K562 (cell line): Measurements from ENCODE around the gene ZNF17. TPM values are rescaled to one million over a fixed set of nuclear protein-coding genes. Genes with fewer than 3 reads are reported as not detected.

ENCODE experiments used
- TAF9B ChIP-seq: fragments of 450-650 bp; IDR thresholded peaks from 2 replicates; pipeline ENCODE4 v1.6.1; 2018; ENCODE audit warnings: mild to moderate bottlenecking; ENCODE audit not compliant: partially characterized antibody
- TBP ChIP-seq: optimal IDR thresholded peaks from 2 replicates; pipeline ENCODE3; 2011; ENCODE audit warnings: low read depth, low read length, improper control_type of control experiment
- polyA plus RNA-seq, 8 experiments: library from polyadenylated mRNA; depleted of rRNA in 4 of 8; stranded (reverse) in 5 of 8; unstranded in 3 of 8; fragments of >200 nt; fragmentation: Nextera tagmentation in 2 of 8; fragmentation: Illumina TruSeq in 1 of 8; extraction: Ambion mirVana in 2 of 8; extraction: Trizol in 1 of 8; gene quantifications; 2 replicates each; pipeline versions ENCODE4 v1.2.1 to v1.2.3, GENCODE V29; 2011 to 2014; ENCODE audit warnings: inconsistent platforms in 1 of 8, missing spikeins in 1 of 8
- total RNA-seq, 7 experiments: library from RNA; depleted of rRNA in 6 of 7; stranded (reverse); fragments of >200 nt in 6 of 7; fragmentation: Illumina TruSeq in 2 of 7; extraction: Trizol in 2 of 7; gene quantifications; 2 replicates each; pipeline versions ENCODE4 v1.2.1 to v1.2.3, GENCODE V29; 2011 to 2021; ENCODE audit warnings: low replicate concordance in 1 of 7
- TF ChIP-seq, protein P1 (sequence below): fragments of 450-650 bp; IDR thresholded peaks from 2 replicates; pipeline ENCODE4 v1.6.1; 2016; ENCODE audit warnings: borderline replicate concordance
- TF ChIP-seq, protein P2 (sequence below), 2 experiments: fragments of 450-650 bp; IDR thresholded peaks; 2 replicates each; pipeline ENCODE4 v1.6.1; 2016; ENCODE audit warnings: mild to moderate bottlenecking in 2 of 2, borderline replicate concordance in 1 of 2, low read depth in 1 of 2, moderate library complexity in 1 of 2

The ZNF17 gene
- total and polyA plus RNA-seq, 9 of the 15 experiments (the other 6 are each of a cell fraction or from before 2014, with no cell fraction given) = 5.3 to 8.6 (median 6.5) TPM

DNA sequence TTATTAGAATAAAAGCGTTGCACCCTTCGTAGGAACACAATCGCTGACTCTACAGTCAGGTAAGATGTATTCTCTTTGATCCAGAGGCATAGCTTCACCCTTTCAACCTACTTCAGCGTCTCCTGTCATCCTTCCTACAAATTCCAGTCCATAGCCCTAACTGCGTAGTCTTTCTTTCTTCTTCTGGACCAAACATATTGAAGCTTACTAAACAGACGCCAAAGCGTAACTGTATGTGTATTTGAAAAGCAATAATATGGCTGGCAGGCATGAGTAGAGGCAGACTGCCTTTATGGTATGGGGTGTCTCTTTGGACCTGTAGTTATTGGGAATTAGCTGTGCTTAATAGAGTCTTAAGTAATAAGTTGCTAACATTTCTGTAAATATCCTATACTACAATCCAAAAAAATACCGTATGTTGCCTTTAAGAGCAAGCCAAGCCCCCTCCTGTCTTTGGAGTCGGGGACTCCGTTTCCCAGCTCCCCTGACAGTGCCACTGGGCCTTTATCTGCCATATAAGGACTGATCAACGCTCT is 21.7 kb upstream of the ZNF17 start (continued):
- TF ChIP-seq, protein P1, sequence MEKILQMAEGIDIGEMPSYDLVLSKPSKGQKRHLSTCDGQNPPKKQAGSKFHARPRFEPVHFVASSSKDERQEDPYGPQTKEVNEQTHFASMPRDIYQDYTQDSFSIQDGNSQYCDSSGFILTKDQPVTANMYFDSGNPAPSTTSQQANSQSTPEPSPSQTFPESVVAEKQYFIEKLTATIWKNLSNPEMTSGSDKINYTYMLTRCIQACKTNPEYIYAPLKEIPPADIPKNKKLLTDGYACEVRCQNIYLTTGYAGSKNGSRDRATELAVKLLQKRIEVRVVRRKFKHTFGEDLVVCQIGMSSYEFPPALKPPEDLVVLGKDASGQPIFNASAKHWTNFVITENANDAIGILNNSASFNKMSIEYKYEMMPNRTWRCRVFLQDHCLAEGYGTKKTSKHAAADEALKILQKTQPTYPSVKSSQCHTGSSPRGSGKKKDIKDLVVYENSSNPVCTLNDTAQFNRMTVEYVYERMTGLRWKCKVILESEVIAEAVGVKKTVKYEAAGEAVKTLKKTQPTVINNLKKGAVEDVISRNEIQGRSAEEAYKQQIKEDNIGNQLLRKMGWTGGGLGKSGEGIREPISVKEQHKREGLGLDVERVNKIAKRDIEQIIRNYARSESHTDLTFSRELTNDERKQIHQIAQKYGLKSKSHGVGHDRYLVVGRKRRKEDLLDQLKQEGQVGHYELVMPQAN = no peak
- TF ChIP-seq TBP = peak; percentile 14
- peak; percentile 21 for TF ChIP-seq TAF9B
- TF ChIP-seq, protein P2, sequence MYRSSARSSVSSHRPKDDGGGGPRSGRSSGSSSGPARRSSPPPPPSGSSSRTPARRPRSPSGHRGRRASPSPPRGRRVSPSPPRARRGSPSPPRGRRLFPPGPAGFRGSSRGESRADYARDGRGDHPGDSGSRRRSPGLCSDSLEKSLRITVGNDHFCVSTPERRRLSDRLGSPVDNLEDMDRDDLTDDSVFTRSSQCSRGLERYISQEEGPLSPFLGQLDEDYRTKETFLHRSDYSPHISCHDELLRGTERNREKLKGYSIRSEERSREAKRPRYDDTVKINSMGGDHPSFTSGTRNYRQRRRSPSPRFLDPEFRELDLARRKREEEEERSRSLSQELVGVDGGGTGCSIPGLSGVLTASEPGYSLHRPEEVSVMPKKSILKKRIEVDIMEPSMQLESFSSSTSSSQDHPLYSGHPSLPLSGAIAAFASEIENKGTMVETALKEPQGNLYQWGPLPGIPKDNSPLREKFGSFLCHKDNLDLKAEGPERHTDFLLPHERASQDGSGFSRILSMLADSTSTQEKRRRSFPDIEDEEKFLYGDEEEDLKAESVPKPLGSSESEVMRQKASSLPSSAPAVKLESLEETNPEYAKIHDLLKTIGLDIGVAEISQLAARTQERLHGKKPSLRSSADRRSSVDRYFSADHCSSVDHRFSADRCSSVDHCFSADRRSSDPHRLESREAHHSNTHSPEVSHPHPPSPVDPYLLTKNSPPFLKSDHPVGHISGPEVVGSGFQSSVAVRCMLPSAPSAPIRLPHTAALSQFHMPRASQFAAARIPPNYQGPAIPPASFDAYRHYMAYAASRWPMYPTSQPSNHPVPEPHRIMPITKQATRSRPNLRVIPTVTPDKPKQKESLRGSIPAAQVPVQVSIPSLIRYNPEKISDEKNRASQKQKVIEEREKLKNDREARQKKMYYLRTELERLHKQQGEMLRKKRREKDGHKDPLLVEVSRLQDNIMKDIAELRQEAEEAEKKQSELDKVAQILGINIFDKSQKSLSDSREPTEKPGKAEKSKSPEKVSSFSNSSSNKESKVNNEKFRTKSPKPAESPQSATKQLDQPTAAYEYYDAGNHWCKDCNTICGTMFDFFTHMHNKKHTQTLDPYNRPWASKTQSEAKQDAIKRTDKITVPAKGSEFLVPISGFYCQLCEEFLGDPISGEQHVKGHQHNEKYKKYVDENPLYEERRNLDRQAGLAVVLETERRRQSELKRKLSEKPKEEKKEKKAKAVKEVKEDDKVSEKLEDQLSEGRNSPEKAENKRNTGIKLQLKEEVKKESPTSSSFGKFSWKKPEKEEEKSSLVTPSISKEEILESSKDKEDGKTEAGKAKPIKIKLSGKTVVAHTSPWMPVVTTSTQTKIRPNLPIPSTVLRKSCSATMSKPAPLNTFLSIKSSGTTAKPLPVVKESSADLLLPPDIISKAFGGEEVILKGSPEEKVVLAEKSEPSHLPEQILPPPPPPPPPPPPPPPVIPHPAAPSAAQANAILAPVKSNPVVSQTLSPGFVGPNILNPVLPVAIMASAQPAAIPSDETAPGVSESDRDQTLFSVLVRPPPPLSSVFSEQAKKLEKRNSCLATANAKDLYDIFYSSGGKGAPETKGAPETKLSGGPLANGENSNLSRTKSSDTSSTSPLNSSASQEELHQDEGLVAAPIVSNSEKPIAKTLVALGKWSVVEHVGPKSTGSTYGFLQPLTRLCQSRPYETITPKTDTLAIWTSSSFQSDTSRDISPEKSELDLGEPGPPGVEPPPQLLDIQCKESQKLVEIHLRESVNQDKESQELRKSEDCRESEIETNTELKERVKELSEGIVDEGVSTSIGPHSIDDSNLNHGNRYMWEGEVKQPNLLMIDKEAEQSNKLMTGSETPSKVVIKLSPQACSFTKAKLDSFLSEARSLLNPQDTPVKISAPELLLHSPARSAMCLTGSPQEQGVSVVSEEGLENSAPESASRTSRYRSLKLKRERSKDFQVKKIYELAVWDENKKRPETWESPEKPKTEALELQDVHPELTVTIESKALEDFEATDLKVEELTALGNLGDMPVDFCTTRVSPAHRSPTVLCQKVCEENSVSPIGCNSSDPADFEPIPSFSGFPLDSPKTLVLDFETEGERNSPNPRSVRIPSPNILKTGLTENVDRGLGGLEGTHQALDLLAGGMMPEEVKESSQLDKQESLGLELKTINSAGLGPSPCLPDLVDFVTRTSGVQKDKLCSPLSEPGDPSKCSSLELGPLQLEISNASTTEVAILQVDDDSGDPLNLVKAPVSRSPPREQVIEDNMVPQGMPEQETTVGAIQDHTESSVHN (IDR thresholded peaks at IDR 0.05; ENCODE audit: borderline replicate concordance in 1 of 2, low read depth in 1 of 2) = no peak
